Immature natural killer cell (primary cell): ENCODE data around the gene VWA8. TPM values are rescaled to one million over a fixed set of nuclear protein-coding genes. Genes with fewer than 3 reads are reported as not detected.

Experiments used
- DNase-seq, 3 donors: peaks; one replicate each; pipeline ENCODE4 v3.0.0; 2022; ENCODE audit warnings: mixed read lengths in 1 of 3
- H3K27ac Mint-ChIP-seq, 6 donors: one replicate each; pipeline ENCODE4 v1.8.0; 2020; ENCODE audit warnings: mixed read lengths in 6 of 6, mild to moderate bottlenecking in 5 of 6, inconsistent platforms in 4 of 6, moderate library complexity in 3 of 6
- H3K27me3 Mint-ChIP-seq, 3 donors: one replicate each; pipeline ENCODE4 v1.8.0; 2020 to 2021; ENCODE audit warnings: low read depth in 3 of 3, mild to moderate bottlenecking in 3 of 3, mixed read lengths in 3 of 3, moderate library complexity in 3 of 3, inconsistent platforms in 1 of 3
- H3K36me3 Mint-ChIP-seq, 3 donors: one replicate each; pipeline ENCODE4 v1.8.0; 2020; ENCODE audit warnings: mixed read lengths in 3 of 3, inconsistent platforms in 2 of 3, mild to moderate bottlenecking in 2 of 3
- H3K4me1 Mint-ChIP-seq, 2 donors: one replicate each; pipeline ENCODE4 v1.8.0; 2020; ENCODE audit warnings: inconsistent platforms in 2 of 2, mild to moderate bottlenecking in 2 of 2, mixed read lengths in 2 of 2, moderate library complexity in 1 of 2
- H3K4me3 Mint-ChIP-seq, 5 donors: one replicate each; pipeline ENCODE4 v1.8.0; 2020; ENCODE audit warnings: mild to moderate bottlenecking in 5 of 5, mixed read lengths in 5 of 5, inconsistent platforms in 3 of 5, moderate library complexity in 3 of 5
- H3K9me3 Mint-ChIP-seq, 6 donors: one replicate each; pipeline ENCODE4 v1.8.0; 2020; ENCODE audit warnings: mild to moderate bottlenecking in 6 of 6, mixed read lengths in 6 of 6, inconsistent platforms in 4 of 6, moderate library complexity in 3 of 6
- polyA plus RNA-seq, 3 donors: library from polyadenylated mRNA; unstranded; fragments of 300-500 nt; fragmentation: Illumina TruSeq; gene quantifications; one replicate each; pipeline ENCODE4 v1.2.3, GENCODE V29; 2021

VWA8 gene
- polyA plus RNA-seq, 3 donors from 2014 or later = 3.0 to 4.9 (median 3.2) TPM

DNA sequence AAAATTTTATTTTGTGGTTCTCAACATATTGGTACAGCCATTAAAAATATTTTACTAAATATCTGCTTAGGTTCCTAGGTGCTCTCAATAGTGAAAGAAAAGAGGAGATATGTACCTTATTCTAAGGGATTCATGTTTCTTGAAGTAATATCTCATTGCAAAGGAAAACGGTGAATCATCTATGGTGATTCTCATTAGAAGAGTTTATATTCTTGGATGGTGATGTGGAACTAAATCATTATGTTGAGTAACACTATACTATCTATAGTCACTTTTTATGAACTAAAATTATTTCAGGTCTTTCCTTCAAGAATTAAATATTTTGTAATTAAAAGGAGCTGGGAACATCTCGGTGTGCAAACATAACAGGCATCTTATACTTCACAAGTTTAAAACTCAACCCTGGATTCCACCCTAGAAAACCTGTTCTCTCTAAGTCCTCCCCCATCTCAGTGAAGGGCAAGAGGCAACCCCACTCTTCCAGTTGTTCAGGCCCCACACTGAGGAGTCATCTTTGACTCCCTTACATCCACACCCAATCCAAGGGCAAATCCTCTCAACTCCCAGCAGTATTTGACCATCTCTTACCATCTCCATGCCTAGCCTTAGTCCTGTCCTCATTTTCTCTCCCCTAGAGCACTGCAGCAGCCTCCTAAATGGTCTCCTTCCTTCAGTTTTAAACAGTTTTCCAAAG, 363.4 kb downstream of the VWA8 start:
- DNase-seq = no peak
- no peak overlapping the region for H3K4me3 Mint-ChIP-seq
- no peaks in the 10 kb centered on the region for H3K27me3 Mint-ChIP-seq
- H3K27ac Mint-ChIP-seq = peak overlapping the region in 1 of 6 donors; percentile 39
- H3K36me3 Mint-ChIP-seq = peaks cover 21 to 31% (median 23%) of the 10 kb centered on the region in 3 donors
- H3K9me3 Mint-ChIP-seq = no peaks in the 10 kb centered on the region
- H3K4me1 Mint-ChIP-seq = peaks cover 9 to 14% of the 10 kb centered on the region in 2 donors

DNA sequence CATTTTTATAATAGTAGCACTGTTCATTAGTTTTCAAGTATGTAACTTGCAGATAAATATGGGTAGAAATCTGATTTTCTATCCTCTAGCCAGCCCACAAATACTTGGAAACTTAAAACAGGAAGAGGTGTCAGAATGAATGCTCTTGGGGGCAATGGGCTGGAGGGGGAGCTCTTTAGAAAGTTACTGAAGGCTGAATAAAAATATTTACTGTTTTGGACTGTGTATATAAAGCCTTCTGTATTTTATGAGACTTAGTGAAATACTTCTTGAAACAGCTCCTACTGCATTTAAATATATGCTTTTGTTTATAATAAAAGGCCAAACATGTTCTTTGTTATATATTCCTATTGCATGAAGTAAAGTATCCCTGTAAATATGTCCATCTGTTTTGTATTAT, 364.7 kb downstream of the VWA8 start:
- no peak overlapping the region for H3K4me3 Mint-ChIP-seq
- no peaks in the 10 kb centered on the region for H3K9me3 Mint-ChIP-seq
- no peak for DNase-seq
- peak overlapping the region in 1 of 6 donors; percentile 50 for H3K27ac Mint-ChIP-seq
- H3K27me3 Mint-ChIP-seq = no peaks in the 10 kb centered on the region
- H3K36me3 Mint-ChIP-seq = peaks cover 18 to 32% (median 20%) of the 10 kb centered on the region in 3 donors
- peaks cover 9 to 14% of the 10 kb centered on the region in 2 donors for H3K4me1 Mint-ChIP-seq

DNA sequence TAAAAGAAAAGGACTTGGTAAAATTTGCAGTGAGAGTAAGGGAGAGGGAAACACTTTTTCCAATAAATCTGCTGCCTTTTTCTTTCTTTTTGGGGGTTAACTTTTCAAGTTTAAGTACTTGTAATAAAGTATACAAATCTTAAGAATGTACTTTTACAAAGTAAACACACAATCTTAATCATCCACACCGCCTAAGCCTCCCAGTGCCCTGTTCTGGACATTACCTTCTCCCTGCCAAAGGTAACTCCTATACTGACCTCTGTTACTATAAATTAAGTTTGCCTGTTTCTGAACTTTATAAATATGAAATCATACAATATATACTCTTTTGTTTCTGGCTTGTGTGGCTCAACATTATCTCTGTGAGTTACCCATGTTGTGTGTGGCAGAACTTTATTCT, 365.6 kb downstream of the VWA8 start:
- no peak overlapping the region for H3K27ac Mint-ChIP-seq
- peaks cover 9 to 14% of the 10 kb centered on the region in 2 donors for H3K4me1 Mint-ChIP-seq
- H3K27me3 Mint-ChIP-seq = no peaks in the 10 kb centered on the region
- H3K4me3 Mint-ChIP-seq = no peak overlapping the region
- peaks cover 13 to 25% (median 15%) of the 10 kb centered on the region in 3 donors for H3K36me3 Mint-ChIP-seq
- H3K9me3 Mint-ChIP-seq = no peaks in the 10 kb centered on the region
- no peak for DNase-seq

DNA sequence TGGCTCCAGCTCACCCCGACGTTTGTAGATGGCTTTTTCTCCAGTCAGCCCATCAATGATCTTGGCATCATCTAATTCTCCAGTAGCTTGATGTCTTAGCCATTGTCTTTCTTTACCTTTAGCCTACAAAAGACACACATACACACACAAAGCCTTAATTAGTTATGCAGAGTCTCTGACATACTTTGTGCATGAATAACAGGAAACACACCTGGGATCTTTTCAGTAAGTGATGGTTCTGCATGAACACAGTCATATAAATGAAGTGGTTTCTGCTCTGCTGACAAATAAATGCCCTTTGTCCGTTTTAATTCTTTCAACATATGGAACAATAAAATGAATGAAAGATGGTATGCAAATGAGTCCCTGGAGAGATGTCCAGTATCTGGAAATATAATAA, 370.3 kb downstream of the VWA8 start:
- Mint-ChIP-seq H3K36me3 (peaks cover 23 to 32% (median 23%) of the 10 kb centered on the region in 3 donors), H3K4me3 (no peak overlapping the region), H3K4me1 (no peaks in the 10 kb centered on the region), H3K27me3 (no peaks in the 10 kb centered on the region), H3K27ac (no peak overlapping the region), H3K9me3 (no peaks in the 10 kb centered on the region)
- DNase-seq = no peak

DNA sequence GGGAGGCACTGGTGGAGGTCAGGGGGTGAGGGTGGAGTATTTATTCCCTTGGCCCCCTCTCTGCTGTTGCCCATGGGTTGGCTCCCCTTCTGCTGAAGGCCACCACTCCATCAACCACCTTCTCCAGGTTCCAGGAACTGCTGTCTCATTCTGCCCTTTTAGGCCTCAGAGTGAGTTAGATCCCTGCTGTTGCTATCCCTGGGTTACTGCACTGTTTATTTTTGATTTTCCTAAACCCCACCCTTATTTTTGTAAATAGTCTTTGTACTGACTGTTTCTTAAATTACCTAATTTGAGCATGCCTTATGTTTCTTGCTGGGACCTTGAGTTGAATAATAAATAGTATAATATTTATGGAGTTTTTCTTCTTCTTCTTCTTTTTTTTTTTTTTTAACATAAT, 370.8 kb downstream of the VWA8 start:
- Mint-ChIP-seq H3K9me3 (no peaks in the 10 kb centered on the region), H3K27me3 (no peaks in the 10 kb centered on the region), H3K4me3 (no peak overlapping the region), H3K27ac (no peak overlapping the region), H3K4me1 (no peaks in the 10 kb centered on the region), H3K36me3 (peaks cover 23 to 32% (median 23%) of the 10 kb centered on the region in 3 donors)
- no peak for DNase-seq

DNA sequence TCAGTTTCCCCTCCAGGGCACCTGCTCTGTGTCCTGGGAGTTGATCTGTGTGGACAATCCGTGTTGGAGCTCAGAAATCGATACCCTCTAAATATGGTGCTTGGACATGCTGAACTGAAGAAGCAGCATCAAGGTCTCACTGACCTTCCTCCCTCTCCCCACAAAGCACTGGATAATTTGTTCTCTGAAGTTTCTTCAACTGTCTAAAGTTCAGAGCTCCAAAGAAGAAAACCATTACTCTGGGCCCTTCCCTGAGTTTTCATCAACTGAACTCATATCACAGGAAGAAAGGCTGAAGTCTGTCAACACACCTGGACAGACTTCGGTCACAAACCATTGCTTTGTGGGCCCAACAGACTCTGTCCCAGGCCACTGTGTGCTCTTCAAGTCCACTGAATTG, 371.5 kb downstream of the VWA8 start:
- no peak overlapping the region for H3K4me3 Mint-ChIP-seq
- no peaks in the 10 kb centered on the region for H3K4me1 Mint-ChIP-seq
- H3K36me3 Mint-ChIP-seq = peaks cover 23 to 38% (median 23%) of the 10 kb centered on the region in 3 donors
- H3K27ac Mint-ChIP-seq = peak overlapping the region in 1 of 6 donors; percentile 15
- no peaks in the 10 kb centered on the region for H3K27me3 Mint-ChIP-seq
- H3K9me3 Mint-ChIP-seq = no peaks in the 10 kb centered on the region
- DNase-seq = no peak

DNA sequence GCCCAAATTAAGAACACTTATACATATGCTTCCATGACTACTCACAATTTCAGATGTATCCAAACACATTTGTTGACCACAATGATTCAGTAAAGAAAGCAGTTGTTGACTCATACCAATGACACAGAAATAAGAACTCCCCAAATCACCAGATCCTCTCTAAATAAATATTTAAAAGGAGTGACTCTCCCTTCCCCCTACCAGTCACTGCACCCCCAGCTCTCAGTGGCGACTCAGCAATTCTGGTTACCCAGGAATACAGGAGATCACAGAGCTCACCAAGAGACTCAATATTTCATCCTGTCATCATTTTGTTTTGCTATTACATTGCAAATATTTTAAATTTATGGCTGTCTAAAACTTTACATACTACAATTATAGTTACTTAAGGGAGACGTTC, 372.0 kb downstream of the VWA8 start:
- H3K36me3 Mint-ChIP-seq = peaks cover 23 to 42% (median 24%) of the 10 kb centered on the region in 3 donors
- no peaks in the 10 kb centered on the region for H3K27me3 Mint-ChIP-seq
- no peaks in the 10 kb centered on the region for H3K4me1 Mint-ChIP-seq
- no peak for DNase-seq
- no peaks in the 10 kb centered on the region for H3K9me3 Mint-ChIP-seq
- no peak overlapping the region for H3K4me3 Mint-ChIP-seq
- no peak overlapping the region for H3K27ac Mint-ChIP-seq

DNA sequence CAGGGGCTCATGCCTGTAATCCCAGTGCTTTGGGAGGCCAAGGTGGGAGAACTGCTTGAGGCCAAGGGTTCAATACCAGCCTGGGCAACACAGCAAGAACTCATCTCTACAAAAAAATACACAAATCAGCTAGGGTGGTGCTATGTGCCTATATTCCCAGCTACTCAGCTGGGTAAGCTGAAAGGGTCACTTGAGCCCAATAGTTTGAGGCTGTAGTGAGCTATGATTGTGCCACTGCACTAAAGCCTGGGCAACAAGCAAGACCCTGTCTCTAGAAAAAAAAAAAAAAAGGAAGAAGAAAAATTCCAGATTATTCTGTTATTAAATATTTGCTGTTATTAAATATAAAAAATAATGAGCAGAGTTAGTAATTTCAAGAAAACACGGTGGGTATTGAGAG, 372.5 kb downstream of the VWA8 start:
- Mint-ChIP-seq H3K36me3 (peaks cover 18 to 43% (median 27%) of the 10 kb centered on the region in 3 donors), H3K27ac (no peak overlapping the region), H3K4me1 (no peaks in the 10 kb centered on the region), H3K9me3 (no peaks in the 10 kb centered on the region), H3K27me3 (no peaks in the 10 kb centered on the region), H3K4me3 (no peak overlapping the region)
- DNase-seq = no peak

DNA sequence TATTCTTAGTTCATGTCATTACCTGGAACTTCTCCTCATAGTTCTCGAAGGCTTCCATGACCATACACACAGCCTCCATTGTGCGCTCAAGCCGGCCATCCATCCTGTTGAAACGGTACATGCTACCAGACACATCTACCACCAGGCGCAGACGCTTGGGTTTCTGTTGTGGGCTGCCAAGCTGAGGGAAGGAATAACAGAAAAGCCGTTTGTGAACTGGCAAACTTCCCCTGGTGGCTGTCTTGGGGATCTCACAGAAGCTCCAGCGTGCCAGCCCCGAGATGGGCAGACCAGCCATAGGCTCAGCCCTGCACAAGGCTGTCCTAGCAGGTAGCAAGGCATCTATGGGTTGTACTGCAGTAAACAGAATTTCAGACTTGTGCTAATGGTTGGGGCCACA, 373.4 kb downstream of the VWA8 start:
- Mint-ChIP-seq H3K27ac (no peak overlapping the region), H3K27me3 (no peaks in the 10 kb centered on the region), H3K4me3 (no peak overlapping the region)

DNA sequence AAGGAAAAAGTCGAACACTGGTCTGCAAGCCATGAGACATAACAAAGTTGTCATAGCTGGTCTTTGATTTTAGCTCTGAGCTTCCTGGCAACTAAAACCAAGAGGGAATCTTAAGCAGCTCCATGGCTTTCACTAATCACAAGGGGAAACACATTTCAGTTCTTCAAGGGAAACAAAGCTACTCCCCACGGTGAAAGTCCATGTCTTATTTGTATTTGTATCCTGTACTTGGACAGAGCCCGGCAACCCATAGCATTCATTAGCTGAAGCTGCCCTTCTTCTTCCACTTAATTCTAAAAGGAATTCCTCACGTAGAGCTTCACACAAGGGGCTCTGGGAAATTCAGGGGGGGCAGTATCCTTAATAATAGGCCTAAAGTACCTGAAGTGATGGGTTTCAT, 374.7 kb downstream of the VWA8 start:
- H3K36me3 Mint-ChIP-seq = peaks cover 17 to 54% (median 35%) of the 10 kb centered on the region in 3 donors
- no peak for DNase-seq
- H3K4me1 Mint-ChIP-seq = no peaks in the 10 kb centered on the region
- H3K4me3 Mint-ChIP-seq = no peak overlapping the region
- no peaks in the 10 kb centered on the region for H3K27me3 Mint-ChIP-seq
- no peaks in the 10 kb centered on the region for H3K9me3 Mint-ChIP-seq
- no peak overlapping the region for H3K27ac Mint-ChIP-seq

More for the DNA sequence above, 373.4 kb downstream of the VWA8 start:
- no peak for DNase-seq
- H3K36me3 Mint-ChIP-seq = peaks cover 17 to 44% (median 31%) of the 10 kb centered on the region in 3 donors
- H3K9me3 Mint-ChIP-seq = no peaks in the 10 kb centered on the region
- H3K4me1 Mint-ChIP-seq = no peaks in the 10 kb centered on the region

DNA sequence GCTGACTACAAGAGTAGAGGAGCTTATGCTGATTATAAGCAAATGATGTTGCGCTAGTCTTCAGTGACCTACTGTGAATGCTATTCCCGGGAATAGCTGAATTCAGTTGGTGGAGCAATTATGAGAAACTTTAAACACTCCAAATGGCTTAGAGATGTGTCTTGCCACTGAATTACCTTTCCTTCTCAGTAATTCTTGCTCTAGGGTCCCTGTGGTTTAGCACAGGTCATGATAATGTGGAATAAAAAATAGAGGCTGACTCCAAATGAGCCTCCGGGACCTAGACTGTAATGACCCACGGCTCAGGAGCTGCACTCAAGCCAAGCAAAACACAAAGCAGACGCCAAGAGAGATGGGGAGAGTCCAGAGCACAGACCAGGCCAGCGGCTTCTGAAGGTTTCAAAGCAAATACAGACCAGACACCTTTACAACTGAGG, 378.9 kb downstream of the VWA8 start:
- no peaks in the 10 kb centered on the region for H3K27me3 Mint-ChIP-seq
- peaks cover 11 to 43% (median 16%) of the 10 kb centered on the region in 3 donors for H3K36me3 Mint-ChIP-seq
- H3K4me1 Mint-ChIP-seq = peaks cover 6 to 8% of the 10 kb centered on the region in 2 donors
- H3K4me3 Mint-ChIP-seq = no peak overlapping the region
- H3K27ac Mint-ChIP-seq = no peak overlapping the region
- no peaks in the 10 kb centered on the region for H3K9me3 Mint-ChIP-seq
- DNase-seq = no peak

DNA sequence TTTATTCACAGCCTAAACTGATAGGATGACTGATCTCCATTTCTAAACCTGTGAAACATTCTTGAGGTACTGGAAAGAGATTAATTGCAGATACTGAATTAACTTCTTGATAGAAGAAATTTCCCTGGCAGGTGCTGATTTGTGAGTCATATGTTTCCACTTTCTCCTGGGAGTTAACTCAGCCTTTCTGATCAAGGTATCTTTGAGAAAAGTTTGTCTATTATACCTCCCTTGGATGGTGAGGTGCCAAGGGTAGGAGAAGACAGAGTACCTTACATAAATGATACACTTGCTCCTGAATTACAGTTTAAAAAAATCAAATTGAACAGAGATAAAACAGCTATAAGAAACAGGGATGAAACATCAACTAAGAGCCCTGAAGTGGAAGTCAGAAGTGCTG, 380.6 kb downstream of the VWA8 start:
- Mint-ChIP-seq H3K4me3 (no peak overlapping the region), H3K27me3 (no peaks in the 10 kb centered on the region), H3K27ac (no peak overlapping the region)

DNA sequence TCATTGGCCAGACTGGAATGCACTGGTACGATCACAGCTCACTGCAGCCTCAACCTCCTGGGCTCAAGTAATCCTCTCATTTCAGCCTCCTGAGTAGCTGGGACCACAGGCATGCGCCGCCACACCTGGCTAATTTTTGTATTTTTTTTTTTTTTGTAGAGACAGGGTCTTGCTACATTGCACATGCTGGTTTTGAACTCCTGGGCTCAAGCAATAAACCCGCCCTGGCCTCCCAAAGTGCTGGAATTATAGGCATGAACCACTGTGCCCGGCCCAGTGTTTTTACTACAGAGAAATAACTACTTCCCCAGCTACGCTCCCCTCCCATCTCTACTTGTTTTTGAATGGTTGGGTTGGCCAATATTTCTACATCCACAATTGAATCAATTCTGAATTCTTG, 381.0 kb downstream of the VWA8 start:
- Mint-ChIP-seq H3K27ac (no peak overlapping the region), H3K27me3 (no peaks in the 10 kb centered on the region), H3K36me3 (peaks cover 13 to 47% (median 24%) of the 10 kb centered on the region in 3 donors), H3K4me1 (peaks cover 8 to 12% of the 10 kb centered on the region in 2 donors), H3K9me3 (no peaks in the 10 kb centered on the region), H3K4me3 (no peak overlapping the region)
- no peak for DNase-seq

More for the DNA sequence above, 380.6 kb downstream of the VWA8 start:
- Mint-ChIP-seq H3K36me3 (peaks cover 9 to 44% (median 19%) of the 10 kb centered on the region in 3 donors), H3K9me3 (no peaks in the 10 kb centered on the region), H3K4me1 (peaks cover 8 to 12% of the 10 kb centered on the region in 2 donors)
- DNase-seq = no peak

DNA sequence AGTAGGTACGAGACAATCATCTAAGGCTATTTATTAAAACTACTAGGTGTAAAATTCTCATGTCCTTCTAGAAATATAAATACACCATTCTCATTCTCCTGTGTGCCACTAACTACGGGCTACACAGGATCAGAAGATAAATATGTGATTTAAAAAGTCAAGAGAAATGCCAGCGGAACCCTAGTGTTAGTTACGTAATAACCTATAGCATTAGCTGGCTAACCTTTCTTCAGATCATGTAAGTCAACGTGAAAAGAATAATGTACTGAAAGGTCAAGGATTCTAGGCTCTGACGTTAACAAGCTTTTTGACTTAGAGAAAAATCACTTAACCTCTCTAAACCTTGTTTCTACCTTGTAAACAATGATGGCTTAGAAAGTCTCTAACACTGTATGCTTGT, 381.7 kb downstream of the VWA8 start:
- no peak for DNase-seq
- Mint-ChIP-seq H3K27me3 (no peaks in the 10 kb centered on the region), H3K9me3 (no peaks in the 10 kb centered on the region), H3K36me3 (peaks cover 15 to 46% (median 31%) of the 10 kb centered on the region in 3 donors), H3K4me3 (no peak overlapping the region), H3K4me1 (peaks cover 8 to 12% of the 10 kb centered on the region in 2 donors), H3K27ac (no peak overlapping the region)

DNA sequence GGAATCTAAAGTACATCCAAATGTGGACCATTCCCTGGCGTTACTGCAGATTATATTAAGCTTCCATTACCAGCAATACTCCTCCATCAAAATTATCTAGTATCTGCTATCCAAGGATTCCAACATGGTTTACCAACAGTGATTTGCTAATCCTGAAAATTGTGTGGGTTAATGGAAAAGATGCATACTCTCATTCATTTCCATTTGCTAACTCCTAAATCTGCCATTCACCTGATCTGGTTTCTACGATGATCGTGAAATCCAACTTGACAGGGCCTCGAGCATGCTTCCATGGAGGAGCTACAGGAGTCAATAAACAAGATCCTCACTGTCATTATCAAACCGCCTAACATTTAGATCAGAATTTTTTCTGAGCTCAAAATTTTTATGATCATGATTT, 382.5 kb downstream of the VWA8 start:
- H3K9me3 Mint-ChIP-seq = no peaks in the 10 kb centered on the region
- H3K4me3 Mint-ChIP-seq = no peak overlapping the region
- H3K36me3 Mint-ChIP-seq = peaks cover 15 to 43% (median 30%) of the 10 kb centered on the region in 3 donors
- H3K4me1 Mint-ChIP-seq = peaks cover 8 to 12% of the 10 kb centered on the region in 2 donors
- DNase-seq = no peak
- H3K27ac Mint-ChIP-seq = no peak overlapping the region
- H3K27me3 Mint-ChIP-seq = no peaks in the 10 kb centered on the region
